Amygdala (tissue), 56 donors: Measurements from ENCODE around the gene IL22.

Experiments
- DNase-seq, 56 donors: peaks; one replicate each; lab custom pipeline; 2025; lab: John Stamatoyannopoulos, UW

IL22 gene, protein sequence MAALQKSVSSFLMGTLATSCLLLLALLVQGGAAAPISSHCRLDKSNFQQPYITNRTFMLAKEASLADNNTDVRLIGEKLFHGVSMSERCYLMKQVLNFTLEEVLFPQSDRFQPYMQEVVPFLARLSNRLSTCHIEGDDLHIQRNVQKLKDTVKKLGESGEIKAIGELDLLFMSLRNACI

DNA sequence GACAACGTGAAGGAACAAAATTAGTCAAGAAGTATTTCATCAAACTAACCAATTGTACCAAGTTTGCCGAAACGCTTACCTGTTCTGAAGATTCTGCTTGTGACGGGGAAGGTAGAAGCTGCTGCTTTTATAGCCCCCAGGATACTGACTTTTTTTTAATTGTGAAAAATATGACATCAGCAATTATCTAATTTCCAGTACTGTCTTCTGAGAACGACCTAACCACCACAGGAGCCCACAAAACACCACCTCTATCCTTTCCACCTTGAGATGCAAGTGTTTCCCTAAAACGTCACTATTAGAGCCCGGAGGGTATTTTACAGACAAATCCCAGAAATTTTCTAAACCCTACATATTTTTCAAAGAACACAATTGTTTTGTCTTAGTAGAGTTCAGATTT is at the start of gene IL22:
Gene IL22 (minus strand): TSS at position 101 of the 400 bp plus-strand sequence. CDS start 156 bp downstream, outside the sequence.
- DNase-seq, result no peak

DNA sequence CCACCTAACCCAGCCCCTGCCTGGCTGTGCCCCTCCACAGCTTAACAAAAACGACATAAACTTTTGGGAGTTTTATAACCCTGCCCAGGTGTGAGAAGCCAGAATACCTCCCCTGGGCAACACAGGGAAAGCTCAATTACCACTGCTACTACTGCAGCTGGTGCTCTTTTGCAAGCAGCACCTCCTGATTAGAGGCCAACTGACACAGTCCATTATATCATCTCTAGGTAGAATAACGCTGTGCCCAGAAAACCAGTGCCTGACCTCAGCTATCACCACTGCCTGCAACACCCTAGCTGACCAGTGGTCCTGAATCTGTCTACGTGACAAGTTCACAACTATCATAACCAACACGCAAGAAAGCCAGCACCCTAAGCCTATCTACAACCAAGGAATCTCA is 44.5 kb upstream of the IL22 start:
- no peak for DNase-seq

DNA sequence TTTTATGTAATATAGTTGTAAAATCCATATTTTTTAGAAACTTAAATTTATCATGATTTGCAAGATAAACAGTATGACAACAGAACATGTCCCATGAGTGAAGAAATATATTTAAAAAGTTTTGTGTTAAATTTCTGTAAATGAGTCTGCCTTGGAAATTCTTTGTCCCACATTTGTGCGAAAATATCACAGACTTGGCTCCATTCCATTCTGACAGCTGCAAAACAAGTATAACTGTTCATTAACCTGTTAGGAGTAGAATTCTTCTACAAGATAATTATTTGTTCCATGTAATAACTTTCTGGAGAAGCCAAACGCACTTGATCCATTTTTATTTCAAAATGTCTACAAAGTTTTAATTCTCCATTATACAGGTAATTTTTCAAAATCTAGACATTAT is 40.8 kb upstream of the IL22 start:
- DNase-seq, result no peak

DNA sequence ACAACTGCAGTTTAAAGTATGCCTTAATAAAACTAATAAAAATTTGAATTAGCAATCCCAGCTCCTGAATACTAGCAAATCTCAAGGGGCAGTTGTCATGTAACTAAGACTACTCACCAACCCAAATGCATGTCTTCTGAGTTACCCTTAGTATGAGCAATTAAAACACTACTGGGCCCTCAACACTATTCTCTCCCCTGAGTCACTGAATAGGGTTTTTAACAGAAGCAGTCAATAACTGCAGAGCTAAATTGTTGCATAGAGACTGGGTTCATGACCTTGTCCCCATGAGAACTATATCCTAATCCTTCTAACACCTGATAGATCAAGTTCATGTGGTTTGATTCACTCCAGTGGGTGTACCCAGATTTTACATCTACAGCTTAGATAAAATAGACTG is 39.9 kb upstream of the IL22 start:
- no peak for DNase-seq

DNA sequence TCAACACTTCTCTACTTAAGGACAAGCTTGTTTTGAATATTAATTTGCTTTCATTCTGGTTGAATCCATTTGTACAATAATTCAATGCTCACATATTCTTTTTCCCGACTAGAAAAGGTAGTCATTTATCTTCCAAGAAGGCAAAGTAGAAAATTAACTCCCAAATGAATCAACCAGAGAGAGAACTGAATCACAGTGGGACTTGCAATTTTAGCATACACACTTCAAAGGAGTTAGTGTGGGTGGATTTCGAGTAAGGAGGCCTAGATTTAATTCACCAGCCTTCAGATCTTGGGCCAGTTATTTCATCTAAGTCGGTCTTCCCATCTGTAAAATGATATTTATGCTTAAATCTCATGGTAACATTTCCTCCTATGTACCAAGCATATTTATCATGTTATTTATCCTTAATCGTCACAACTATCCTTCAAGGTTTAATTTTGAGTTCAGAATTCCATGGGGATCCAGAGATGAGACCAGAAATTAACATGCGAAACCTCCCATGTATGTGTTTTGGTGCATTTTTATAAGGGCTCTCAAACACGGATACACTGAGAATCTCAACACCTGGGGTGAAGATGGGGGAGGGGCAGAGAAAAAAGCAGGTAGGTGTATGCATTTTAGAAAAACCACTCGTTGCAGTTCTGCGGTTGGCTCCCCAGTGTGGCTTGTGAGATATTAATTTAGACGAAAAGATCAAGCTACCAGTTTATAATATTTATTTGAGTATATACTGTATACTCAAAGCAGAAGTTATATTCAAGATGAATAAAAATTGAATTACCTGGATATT is 38.9 kb upstream of the IL22 start:
- no peak for DNase-seq

DNA sequence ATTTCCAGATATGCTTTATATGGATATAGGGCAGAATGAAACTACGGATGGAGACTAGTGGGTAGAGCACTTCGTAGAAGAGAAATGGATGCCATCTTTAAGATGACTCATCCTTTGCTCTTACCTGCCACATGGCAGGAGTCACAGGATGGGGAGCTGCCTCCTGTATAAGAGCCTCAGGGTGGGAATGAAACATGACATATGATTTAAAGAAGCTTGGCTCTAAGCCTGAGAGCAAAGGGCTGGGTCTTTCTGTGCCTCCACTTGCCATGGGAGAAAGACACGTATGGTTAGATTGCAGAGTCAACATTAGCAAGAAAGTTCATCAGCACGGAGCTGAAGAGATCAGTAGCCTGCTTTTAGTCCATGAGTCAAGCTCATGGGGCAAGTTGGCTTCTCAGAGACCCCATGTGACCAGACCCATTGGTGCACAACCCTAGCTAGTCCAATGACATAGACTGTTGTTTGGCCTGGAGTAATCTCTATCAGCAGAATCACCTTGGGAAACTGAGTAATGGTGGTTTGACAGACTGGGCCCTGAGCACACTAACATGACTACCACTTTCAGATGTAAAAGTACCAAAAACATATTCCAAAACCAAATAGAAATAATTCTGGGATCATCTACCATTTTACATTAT is 38.1 kb upstream of the IL22 start:
- DNase-seq, result no peak

DNA sequence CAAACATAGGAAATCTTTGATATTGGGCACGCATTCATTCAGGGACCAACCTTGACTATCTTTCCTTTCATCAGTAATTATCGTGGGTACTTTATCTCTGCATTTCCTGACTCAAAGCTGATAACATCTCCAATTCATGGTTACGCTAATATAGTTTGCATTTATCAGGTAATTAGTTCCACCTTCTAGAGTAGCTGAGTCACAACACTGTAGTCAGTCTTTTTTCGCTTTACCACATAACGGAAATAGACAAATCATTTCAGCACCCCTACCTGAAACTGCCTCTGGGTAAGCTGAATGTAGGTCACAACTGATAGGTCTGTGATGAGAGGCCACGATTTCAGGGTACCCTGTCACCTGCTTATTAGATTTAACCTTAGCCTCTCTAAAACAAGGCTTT is 36.7 kb upstream of the IL22 start:
- DNase-seq, result no peak

DNA sequence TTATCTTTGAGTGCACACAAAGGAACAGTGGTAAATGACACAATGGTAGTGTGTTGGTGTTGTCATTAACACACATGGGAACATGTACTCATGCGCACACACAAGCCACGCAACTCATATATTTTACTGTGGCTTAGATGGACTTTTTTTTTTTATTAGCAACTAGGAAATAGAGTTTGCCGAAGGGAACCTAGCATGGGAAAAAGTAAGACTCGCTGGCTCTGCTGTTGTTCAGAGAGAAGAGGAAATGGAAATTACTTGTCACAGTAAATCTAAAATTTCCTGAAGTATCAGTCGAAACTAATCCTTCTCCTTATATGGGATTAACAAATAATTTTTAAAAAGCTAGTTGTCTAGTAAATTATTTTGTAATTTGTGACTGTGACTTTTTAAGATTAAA is 33.7 kb upstream of the IL22 start:
- DNase-seq, result no peak

DNA sequence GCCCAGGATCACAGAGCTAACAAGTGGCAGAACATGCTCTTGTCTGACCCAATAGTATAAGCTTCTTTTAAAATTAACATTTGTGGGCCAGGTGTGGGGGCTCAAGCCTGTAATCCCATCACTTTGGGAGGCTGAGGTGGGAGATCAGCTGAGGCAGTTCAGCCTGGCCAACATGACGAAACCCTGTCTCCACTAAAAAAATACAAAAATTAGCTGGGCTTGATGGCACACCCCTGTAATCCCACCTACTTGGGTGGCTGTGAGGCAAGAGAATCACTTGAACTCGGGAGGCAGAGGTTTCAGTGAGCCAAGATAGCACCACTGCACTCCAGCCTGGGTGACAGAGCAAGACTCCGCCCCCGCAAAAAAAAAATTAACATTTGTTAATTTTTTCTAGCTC is 33.0 kb upstream of the IL22 start:
- DNase-seq, result no peak

DNA sequence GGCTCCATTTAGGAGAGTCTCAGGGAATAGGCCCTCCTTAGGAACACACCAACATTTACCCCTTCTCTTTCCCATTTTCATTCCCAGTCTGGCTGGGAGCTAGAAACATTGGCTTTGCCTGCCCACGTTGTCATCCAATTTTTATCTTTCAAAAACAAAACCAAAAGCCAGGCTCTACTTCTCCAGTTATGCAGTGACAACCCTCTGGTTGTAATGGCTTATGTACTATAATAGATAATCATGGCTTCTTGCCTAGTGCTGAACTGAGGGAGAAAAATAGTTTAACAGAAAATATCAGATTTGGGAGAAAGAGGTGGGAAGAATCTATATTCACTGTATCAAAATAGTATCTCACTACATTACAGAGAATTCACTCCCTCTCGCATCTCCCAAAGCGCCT is 32.1 kb upstream of the IL22 start:
- no peak for DNase-seq

DNA sequence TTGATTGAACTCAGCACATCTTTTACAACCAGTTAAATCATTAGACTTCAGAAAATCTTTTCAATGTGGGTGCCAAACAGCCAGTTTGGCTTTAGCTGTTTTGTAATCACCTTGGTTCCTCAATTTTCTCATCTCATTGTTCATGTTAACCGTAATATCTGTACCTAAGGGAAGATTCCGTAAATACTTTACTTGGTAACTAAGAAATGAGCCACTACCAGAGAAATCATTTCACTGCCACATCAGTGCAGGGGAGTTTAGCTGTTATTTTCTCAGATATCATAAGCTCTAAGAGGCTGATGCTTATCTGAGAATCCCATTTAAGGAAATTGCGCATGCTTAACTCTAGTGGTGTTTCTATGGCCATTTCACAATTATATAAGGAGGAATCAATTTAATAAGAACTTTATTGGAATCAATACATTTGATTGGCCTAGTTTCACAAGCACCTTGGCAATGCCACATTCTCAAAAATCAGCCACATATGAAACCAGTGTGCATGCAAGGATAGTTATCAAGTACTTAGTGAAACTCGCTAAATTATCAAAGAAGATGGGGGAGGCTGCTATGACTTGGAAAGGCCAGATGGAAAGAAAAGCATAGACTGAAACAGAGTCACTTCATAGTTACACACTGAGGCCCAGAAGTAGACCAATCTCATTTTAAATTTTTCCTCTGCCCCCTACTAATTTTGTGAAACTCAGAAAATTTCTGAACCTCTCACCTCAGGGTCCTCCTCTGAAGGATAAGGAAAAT is 28.1 kb upstream of the IL22 start:
- no peak for DNase-seq

DNA sequence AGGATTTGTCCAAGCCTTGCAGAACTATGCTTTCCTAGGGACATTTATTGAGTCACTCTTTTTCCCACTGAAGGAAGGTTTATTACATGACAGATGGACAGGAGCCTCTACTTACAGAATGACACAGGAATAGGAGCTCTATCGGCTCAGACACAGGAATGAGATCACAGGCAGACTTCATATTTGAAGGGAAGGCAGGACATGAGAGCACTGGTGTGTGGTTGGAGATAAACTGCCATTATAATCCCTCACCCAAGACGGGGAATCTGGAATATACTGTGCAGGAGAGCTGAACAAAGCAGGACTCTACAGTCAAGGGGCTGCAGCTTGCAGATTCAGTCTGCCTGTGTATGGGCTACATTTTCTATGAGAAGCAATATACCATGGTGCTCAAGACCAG is 26.8 kb upstream of the IL22 start:
- DNase-seq, result no peak

DNA sequence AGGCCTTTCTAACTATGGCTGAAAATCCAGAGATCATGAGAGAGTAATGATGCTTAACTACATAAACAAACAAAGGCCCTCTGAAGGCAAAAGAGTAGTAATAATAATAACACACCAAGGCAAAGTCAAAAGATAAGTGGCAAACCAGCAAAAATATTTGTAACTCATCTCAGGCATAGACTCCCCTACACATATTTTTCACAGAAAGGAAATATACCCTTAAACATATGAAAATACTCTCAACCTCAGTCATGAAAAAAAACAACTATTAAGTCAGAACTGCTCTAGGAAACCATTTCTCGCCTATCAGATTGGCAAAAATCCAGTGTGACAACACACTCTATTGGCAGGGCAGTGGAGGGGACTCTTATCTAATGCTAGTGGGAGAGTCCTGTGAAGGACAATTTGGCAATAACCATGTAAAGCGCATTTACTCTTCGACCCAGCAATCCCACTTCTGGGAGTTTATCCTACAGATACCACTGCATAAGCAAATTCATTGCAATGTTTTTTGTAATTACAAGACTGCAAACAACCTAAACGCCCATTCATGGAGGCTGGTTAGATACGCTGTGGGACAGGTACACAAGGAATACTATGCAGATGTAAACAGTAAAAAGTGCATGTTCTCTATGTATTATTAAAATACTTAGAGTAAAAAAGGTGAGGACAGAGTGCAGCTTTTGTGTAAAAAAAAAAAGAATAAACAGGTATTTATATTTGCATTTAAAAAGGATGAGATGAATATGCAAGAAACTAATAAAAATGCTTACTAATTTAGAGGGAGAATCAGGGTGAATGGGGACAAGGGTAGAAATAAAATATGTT is 26.0 kb upstream of the IL22 start:
- no peak for DNase-seq

DNA sequence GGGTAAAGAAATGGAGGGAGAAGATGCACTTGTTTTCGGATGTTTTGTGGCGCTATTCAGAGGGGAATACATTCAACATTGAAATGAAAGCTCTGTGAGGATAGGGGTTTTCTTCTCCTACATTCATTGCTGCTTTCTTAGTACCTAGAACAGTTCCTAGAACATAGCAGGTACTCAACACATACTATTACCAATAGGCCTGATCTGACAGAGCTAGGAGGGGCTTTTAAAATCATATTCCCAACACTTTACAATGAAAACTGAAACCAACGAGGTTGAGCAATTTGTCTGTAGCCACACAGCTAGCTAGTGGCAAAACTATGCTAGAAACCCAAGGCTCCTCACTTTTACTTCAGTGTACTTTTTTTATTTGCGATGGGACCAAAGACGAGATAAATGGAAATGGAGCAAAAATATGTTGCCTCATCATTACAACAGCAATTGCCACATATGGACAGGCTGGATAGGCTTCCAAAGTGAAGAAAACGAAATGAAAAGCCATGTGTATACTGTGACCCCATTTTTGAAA is 23.1 kb upstream of the IL22 start:
- DNase-seq, result no peak

DNA sequence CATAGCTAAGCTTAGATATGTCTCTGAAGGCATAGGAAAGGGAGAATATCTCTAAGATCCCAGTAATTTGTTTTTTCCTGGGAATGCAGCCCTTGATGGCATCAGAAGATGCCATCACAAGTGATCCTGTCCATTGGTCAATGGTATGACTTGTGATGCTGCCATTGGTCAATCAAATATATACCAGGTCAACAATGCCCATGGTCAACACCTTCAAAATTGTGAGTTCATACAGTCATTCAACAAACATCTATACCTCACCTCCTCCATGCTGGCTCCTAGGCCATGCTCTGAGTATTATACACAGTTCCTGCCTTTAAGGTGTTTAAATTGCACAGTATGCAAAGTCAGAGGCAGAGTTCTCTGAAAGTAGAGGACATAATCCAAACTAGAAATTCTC is 19.3 kb upstream of the IL22 start:
- no peak for DNase-seq

DNA sequence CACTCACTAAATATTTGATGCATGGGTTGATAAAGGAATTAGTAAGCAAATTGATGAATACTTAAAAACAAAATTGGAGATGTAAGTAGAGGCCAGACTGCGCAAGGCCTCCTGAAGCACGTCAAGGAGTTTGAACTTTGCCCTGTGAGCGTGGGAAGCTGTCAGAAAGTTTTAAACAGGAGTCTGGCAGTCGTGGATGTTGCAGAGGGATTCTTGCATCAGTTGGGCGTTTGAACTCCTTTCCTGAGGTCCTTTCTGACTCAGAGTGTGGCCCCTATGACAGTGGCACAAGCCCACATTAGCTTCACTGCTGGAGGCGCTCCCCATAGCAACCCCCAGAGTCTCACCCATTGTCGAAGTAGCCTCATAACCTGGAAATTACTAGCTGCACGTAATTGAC is 17.9 kb upstream of the IL22 start:
- no peak for DNase-seq

DNA sequence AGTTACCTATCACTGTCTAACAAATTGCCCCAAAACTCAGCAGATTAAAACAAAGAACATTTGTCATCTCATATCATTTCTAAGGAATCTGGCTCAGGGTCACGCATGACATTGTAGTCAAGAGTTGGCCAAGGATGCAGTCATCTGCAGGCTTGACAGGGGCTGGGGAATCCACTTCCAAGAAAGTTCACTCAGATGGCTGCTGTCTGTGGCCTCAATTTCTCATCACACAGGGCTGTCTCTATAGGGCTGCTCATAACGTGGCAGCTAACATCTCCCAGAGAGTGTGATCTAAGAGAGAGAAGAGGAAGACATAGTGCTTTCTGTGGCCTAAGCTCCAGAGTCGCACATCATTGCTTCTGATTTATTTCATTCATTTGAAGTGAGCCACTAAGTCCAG is 17.0 kb upstream of the IL22 start:
- no peak for DNase-seq

DNA sequence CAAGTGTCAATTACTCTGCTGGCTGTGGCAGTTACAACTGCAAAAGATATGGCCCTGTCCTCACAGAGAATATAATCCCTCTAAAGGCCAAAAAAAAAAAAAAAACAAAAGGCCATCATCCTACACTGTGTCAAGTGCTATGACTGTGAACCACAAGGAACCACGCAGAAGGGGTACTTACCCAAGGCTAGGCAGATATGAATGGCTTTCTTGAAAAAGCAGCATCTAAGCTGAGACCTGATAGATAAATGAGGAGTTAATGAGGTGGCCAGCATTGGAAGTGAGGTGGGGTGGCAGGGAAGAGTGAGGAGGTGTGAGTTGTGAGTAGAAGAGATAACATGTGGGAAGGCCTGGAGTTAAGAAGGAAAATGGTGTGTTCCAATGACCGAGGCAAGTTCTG is 16.4 kb upstream of the IL22 start:
- DNase-seq, result no peak

DNA sequence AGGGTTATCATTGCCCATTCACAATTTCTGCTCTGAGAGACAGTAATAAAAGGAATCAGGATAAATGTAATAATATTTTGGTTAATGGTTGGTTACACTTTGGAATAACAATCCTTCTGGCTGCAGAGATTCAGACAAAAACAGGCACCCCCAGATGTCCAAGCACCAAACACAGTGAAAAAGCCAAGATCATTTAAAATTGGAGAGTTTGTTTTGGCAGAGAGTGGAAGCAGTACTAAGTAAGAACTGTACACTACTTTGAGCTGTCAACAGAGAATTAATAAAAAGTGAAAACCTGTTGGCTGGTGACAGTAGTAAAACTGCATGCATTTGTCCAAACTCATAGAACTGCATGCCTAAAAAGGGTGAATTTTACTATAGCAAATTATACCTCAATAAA is 15.6 kb upstream of the IL22 start:
- no peak for DNase-seq

DNA sequence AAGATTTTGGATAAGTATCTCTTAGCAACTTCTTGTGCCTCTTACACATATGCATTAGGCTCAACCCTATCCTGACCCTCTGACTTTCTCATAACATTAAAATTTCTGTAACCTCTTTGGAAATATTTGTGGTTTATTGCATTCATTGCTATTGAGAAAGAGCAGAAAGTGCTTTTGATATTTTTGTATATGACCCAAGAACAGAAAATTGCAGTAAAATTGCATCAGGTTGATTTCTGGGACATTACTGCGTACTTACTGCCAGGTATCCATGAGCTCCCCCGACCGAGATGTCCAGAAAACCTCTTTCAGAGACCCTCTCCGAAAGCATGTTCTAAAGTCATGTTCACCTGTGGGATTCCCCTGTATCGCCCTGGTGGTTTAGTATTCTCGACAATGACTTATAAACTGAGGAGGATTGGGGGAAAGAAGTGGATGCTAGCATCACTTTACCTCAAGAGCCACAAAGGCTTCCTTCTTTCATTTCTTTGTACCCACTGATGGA is 14.5 kb upstream of the IL22 start:
- DNase-seq, result no peak
